Muscle of leg (tissue), 11 donors: Measurements from ENCODE around the gene BCO1. TPM values are rescaled to one million over a fixed set of nuclear protein-coding genes. Genes with fewer than 3 reads are reported as not detected.

Experiments used
- DNase-seq: peaks from one replicate; pipeline ENCODE4 v3.0.0; 2013
- H3K27ac ChIP-seq: one replicate; pipeline ENCODE4 v1.5.1; 2013; ENCODE audit warnings: mild to moderate bottlenecking, low read length, control low read depth
- H3K27me3 ChIP-seq: one replicate; pipeline ENCODE4 v1.6.1; 2013; ENCODE audit warnings: low read length; ENCODE audit not compliant: control insufficient read depth, insufficient read depth
- H3K36me3 ChIP-seq: one replicate; pipeline ENCODE4 v1.6.1; 2013; ENCODE audit warnings: low read length; ENCODE audit not compliant: control insufficient read depth, insufficient read depth
- H3K4me1 ChIP-seq: one replicate; pipeline ENCODE4 v1.6.1; 2013; ENCODE audit warnings: low read length; ENCODE audit not compliant: control insufficient read depth, insufficient read depth
- H3K4me3 ChIP-seq: one replicate; pipeline ENCODE4 v1.5.1; 2013; ENCODE audit warnings: low read length, control low read depth
- H3K9me3 ChIP-seq: replicated peaks from 2 replicates; pipeline ENCODE4 v1.6.1; 2013; ENCODE audit warnings: low read depth, low read length; ENCODE audit not compliant: control insufficient read depth
- WGBS: methylation state at CpG from one replicate; pipeline ENCODE4 v1.1.5; 2013; ENCODE audit warnings: missing lambda C conversion rate; ENCODE audit not compliant: insufficient coverage; 5-methylcytosine and 5-hydroxymethylcytosine counted together
- polyA plus RNA-seq, 8 donors: library from polyadenylated mRNA; unstranded; fragments of 120-200 nt; gene quantifications; one replicate each; pipeline versions ENCODE4 v1.2.1 to v1.2.3, GENCODE V29; 2013; ENCODE audit warnings: inconsistent platforms in 1 of 8, low replicate concordance in 1 of 8; ENCODE audit not compliant: insufficient read length in 8 of 8, insufficient read depth in 1 of 8
- total RNA-seq: library from RNA; stranded (reverse); fragments of 120-200 nt; gene quantifications from one replicate; pipeline ENCODE4 v1.2.4, GENCODE V29; 2013

Gene BCO1
- total and polyA plus RNA-seq, 9 donors, result 0.04 to 0.39 (median 0.08) TPM; not detected in 6

DNA sequence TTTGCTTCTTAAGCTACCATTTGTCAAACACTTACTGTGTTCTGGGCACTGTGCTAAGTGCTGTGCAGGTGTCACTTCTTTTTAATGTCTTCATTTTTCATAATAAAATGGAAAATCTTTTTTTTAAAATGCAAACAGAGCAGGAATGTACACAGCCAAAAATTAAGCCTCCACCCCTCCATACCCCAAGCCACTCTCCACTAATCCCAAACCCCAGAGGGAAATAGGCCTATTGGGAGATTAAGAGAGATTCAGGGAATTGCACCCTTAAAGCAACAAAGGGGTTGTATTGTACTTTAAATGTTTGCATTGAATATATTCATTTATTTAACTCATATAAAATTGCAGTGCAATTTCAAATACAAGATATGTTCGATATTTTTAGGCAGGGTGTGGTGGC lies 47.7 kb downstream of the BCO1 start:
- no peak overlapping the region for H3K27ac ChIP-seq

DNA sequence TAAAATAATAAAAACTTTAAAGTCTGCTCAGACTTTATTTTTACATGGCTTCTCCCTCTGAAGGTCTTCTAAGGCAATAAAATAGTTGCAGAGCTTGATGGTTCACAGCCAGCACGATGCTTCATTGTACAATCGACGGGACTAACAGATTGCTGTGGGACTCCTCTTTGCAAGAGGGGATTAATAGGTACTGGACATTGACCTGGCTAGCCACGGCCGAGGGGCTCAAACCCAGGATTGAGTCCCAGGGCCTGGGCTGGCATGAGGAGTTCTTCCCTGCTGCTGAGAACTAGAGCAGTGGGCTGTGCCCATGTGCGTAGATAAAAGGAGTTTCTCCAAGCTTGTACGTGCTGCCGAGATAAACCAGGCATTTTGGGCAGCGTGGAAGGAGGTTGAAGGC lies 52.6 kb downstream of the BCO1 start:
- Histone ChIP-seq H3K36me3 (no peaks in the 10 kb centered on the region), H3K27ac (no peak overlapping the region), H3K4me1 (no peaks in the 10 kb centered on the region), H3K9me3 (no peaks in the 10 kb centered on the region), H3K4me3 (no peak overlapping the region), H3K27me3 (no peaks in the 10 kb centered on the region)
- 86% methylated on average over 9 of the region's 9 CpGs for WGBS
- DNase-seq, result no peak

More for the DNA sequence above, 47.7 kb downstream of the BCO1 start:
- no peaks in the 10 kb centered on the region for H3K9me3 ChIP-seq
- DNase-seq, result no peak
- no CpG with 5 or more reads among the region's 1 CpG for WGBS
- no peaks in the 10 kb centered on the region for H3K36me3 ChIP-seq
- no peak overlapping the region for H3K4me3 ChIP-seq
- no peaks in the 10 kb centered on the region for H3K4me1 ChIP-seq
- no peaks in the 10 kb centered on the region for H3K27me3 ChIP-seq

DNA sequence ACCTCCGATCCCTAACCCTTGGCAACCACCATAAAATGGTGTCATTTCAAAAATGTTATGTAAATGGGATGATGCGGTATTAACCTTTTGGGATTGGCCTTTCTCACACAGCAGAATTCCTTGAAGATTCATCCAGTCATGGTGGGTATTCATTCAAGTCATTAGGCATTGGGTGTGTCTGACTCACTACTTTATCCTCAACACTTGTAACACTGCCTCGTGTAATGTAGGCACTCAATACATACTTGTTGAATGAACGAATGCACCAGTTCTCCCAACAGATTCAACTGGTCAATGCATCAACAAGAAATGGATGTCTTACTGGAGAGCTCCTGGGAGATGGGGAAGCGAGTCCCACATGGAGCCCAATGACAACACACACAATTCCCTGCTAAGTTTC lies 54.4 kb downstream of the BCO1 start:
- Histone ChIP-seq H3K36me3 (no peaks in the 10 kb centered on the region), H3K4me3 (no peak overlapping the region), H3K4me1 (no peaks in the 10 kb centered on the region), H3K27ac (no peak overlapping the region), H3K9me3 (no peaks in the 10 kb centered on the region), H3K27me3 (no peaks in the 10 kb centered on the region)
- WGBS, result 100% methylated on average over 1 of the region's 5 CpGs
- no peak for DNase-seq

DNA sequence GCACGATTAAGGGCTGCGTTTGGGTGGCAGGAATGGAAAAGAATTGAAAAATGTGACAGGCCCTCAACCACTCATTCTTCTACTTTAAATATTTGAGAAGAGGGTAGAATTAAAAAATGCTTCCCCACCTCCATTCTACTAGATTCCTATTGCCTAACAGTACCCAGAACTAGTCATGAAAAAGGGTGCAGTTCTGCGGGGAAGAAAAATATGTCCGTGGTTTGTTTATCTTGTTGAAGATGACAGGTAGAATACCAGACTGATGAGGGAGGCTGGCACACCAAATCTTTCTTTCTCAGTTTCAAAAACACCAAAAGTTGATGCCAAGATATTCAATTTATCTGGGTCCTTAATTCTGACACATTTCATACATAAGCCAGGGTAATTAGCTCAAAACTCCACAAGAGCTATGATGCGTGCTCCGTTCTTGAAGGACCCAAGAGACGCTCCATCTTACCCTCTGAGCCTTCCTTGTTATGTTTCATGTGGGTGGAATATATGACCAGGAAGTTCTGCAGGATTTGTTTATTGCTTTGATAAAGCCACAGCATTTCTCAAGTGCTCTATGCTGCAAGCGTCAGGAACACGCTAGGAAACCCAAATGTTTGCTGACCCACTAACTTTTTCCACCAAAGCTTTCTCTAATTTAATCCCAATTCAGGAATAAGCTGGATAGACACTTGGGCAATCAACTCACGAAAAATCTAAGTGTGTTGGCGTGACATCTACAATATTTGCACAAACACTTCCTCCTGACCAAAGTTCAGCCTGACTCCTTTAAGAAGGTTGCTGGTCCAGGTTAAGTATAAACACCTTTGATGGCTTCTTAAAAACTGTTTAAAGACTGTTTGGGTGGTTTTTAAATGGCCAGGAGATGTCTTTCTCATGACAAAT lies 55.7 kb downstream of the BCO1 start:
- no peak overlapping the region for H3K27ac ChIP-seq
- H3K36me3 ChIP-seq, result no peaks in the 10 kb centered on the region
- H3K27me3 ChIP-seq, result no peaks in the 10 kb centered on the region
- DNase-seq, result no peak
- 79% methylated on average over 2 of the region's 11 CpGs for WGBS
- H3K4me1 ChIP-seq, result no peaks in the 10 kb centered on the region
- H3K9me3 ChIP-seq, result no peaks in the 10 kb centered on the region
- H3K4me3 ChIP-seq, result no peak overlapping the region

DNA sequence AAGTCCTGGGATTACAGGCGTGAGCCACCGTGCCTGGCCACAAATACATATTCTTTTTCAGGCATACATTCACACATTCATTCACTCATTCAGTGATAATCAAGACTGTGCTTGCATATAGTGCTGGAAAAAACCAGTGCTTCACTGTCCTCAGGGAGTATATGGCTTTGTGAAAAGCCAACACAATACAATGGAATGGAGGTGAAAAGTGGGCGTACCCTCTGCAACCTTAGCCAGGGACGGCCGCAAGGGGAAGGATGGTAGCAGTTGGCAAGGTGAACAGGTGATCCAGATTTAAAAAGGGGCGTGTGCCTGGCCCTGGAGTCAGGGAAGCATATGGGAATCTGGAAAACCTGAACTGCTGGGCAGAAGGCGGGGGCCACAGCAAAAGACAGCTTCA lies 58.1 kb downstream of the BCO1 start:
- no peak overlapping the region for H3K27ac ChIP-seq
- no peak for DNase-seq
- H3K4me3 ChIP-seq, result no peak overlapping the region
- no peaks in the 10 kb centered on the region for H3K27me3 ChIP-seq
- 79% methylated on average over 7 of the region's 7 CpGs for WGBS
- no peaks in the 10 kb centered on the region for H3K36me3 ChIP-seq
- H3K4me1 ChIP-seq, result no peaks in the 10 kb centered on the region
- H3K9me3 ChIP-seq, result no peaks in the 10 kb centered on the region

DNA sequence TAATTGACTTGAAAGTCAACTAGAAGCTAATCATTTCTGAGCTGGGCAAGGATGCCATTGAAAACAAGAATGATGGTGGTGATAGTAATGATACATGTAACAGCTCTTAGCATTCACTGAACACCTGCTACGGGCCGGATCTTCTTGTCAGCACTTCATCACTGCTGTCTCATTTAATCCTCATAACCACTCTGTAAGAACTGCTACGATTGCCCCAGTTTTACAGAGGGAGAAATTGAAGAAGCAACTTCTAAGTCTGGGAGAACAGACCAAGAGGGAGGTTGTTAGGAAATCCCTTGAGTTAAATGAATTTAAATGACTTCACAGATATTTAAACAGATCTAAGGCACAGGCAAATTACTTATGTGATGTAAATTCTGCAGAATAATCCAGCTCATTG lies 69.3 kb downstream of the BCO1 start:
- no peaks in the 10 kb centered on the region for H3K9me3 ChIP-seq
- H3K27me3 ChIP-seq, result no peaks in the 10 kb centered on the region
- no peak overlapping the region for H3K4me3 ChIP-seq
- no peaks in the 10 kb centered on the region for H3K4me1 ChIP-seq
- H3K27ac ChIP-seq, result no peak overlapping the region
- no CpG with 5 or more reads among the region's 3 CpGs for WGBS
- no peak for DNase-seq
- H3K36me3 ChIP-seq, result peaks cover 4% of the 10 kb centered on the region

DNA sequence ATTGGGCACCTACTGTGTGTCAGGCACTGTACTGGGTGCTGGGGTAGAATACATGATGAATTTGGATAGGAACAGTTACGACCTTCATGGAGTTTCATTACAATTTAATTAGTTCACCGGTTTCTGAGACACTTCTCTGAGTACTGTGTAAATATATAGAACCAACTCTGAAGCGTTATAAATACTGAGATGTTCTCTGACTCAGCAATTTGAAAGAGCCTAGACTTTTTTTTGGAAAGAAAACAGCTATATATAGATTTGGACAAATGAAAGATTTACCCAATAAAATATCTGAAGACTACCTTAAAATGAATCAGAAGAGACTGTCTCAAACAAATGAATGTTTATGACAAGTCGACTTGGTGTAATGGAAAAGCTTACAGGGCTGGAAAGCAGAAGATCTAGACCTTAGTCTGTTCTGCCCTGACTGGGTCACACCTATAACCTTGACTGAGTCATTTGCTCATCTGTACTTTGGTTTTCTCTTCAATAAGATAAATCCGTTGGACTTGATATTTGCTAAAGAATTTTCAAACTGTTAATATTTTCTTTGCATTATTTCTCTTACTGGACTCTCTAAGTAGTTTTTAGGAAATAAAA lies 71.7 kb downstream of the BCO1 start:
- no CpG with 5 or more reads among the region's 5 CpGs for WGBS
- no peak for DNase-seq
- Histone ChIP-seq H3K4me1 (peaks cover 8% of the 10 kb centered on the region), H3K27me3 (no peaks in the 10 kb centered on the region), H3K36me3 (peaks cover 5% of the 10 kb centered on the region), H3K9me3 (no peaks in the 10 kb centered on the region), H3K4me3 (no peak overlapping the region), H3K27ac (no peak overlapping the region)

DNA sequence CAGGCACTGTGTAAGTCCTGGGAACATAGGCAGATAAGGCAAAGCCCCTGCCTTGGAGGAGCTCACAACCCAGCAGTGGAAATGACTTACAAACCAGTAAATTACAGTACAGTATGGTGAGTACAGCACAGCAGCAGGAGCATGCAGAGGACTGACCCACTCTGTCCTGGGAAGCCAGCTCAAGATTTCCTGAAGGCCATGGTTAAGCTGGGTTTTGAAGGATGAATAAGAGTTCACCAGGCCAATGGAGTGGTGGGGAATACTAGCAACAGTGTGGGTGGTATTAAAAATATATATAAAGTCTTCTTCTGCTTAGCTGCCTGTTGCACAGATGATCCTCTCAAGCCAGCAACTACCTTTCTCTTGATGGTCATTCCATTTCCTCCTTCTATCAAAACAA lies 73.3 kb downstream of the BCO1 start:
- H3K27ac ChIP-seq, result no peak overlapping the region
- no peaks in the 10 kb centered on the region for H3K27me3 ChIP-seq
- DNase-seq, result no peak
- H3K4me1 ChIP-seq, result peaks cover 8% of the 10 kb centered on the region
- no peak overlapping the region for H3K4me3 ChIP-seq
- H3K9me3 ChIP-seq, result no peaks in the 10 kb centered on the region
- peaks cover 5% of the 10 kb centered on the region for H3K36me3 ChIP-seq

DNA sequence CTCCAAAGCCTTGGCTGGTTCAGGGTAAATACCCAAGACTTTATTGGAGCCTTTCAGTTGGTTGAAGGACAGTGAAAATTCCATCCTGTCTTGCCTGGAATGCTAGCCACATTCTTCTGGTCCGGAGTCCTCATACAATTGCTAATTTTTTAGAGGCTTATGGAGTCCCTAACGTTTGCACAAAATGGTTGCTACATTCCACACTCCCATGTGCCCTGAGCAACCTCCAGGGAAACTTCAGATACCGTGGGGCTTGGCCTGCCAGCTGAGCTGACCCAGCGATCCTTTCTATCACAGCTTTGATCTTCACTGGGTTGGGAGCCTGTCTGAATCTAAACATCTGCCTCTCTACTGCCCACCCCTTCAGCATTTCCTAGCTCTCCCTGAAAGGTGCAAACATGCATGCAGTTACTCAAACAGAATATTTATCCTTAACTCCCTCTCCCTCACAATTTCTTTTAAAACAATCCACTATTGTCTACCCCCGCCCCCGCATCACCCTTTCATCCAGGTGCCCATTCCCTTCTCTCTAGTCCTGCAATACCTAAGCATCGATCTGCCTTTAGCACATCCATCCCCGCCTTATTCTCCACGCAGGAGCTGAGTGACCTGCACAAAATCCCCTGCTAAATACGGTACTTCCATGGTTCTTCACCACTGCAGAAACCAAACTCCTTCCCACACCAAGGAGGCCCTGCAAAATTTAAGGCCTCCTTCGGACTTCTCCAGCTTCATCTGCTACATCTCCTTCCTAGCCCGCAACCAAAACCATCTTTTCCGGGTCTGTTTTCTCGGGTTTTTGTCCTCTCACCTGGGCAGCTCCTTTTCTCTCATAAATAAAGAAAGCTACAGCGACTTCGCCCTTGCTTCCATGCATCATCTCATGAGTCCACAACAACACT lies 75.5 kb downstream of the BCO1 start:
- Histone ChIP-seq H3K27ac (peak overlapping the region; percentile 81), H3K36me3 (peaks cover 5% of the 10 kb centered on the region), H3K27me3 (no peaks in the 10 kb centered on the region), H3K4me1 (peaks cover 12% of the 10 kb centered on the region), H3K4me3 (peak overlapping the region; percentile 95), H3K9me3 (no peaks in the 10 kb centered on the region)
- no peak for DNase-seq
- 3% methylated on average over 16 of the region's 16 CpGs for WGBS
